Measurements from ENCODE around the gene RBBP7.

GRCh38 chrX:16916561-16916960, 46.4 kb upstream of the RBBP7 start:
- TF ChIP-seq CTCF (IDR thresholded peaks at IDR 0.05) (no peak), POLR2A (IDR thresholded peaks at IDR 0.05) (no peak)
